ENCODE data around the gene CXorf49. TPM values are rescaled to one million over a fixed set of nuclear protein-coding genes. Genes with fewer than 3 reads are reported as not detected.

The CXorf49 gene
- not detected in 2 replicates for total RNA-seq

DNA sequence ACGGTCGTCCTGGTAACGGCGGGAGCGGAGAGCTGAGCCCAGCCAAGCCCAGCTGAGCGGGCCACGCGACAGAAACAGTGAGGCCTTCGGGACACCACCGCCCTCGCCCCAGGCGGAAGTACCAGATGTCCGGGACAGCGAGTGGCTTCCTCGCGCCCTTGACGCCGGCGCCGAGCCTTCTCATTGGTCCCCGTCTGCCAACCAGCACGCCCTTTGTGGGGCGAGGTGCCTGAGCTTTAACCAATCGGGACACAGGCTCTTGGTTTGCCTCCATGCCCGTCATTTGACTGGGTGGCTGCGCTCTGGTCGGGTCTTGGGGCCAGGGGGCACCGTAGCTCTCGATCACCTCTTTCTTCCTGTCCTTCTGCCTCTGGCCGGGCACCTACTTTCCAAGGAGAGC lies at the start of gene CXorf49:
TSS of gene CXorf49 (minus strand) at position 101 of the 400 bp plus-strand sequence. CDS start 134 bp downstream, outside the sequence.

GRCh38 chrX:71763049-71763448 lies 45.0 kb upstream of the CXorf49 start, which contains the start of gene CXorf49B:
TSS of gene CXorf49B (plus strand) at chrX:71763349. CDS start at chrX:71763424, 75 bp downstream.

DNA sequence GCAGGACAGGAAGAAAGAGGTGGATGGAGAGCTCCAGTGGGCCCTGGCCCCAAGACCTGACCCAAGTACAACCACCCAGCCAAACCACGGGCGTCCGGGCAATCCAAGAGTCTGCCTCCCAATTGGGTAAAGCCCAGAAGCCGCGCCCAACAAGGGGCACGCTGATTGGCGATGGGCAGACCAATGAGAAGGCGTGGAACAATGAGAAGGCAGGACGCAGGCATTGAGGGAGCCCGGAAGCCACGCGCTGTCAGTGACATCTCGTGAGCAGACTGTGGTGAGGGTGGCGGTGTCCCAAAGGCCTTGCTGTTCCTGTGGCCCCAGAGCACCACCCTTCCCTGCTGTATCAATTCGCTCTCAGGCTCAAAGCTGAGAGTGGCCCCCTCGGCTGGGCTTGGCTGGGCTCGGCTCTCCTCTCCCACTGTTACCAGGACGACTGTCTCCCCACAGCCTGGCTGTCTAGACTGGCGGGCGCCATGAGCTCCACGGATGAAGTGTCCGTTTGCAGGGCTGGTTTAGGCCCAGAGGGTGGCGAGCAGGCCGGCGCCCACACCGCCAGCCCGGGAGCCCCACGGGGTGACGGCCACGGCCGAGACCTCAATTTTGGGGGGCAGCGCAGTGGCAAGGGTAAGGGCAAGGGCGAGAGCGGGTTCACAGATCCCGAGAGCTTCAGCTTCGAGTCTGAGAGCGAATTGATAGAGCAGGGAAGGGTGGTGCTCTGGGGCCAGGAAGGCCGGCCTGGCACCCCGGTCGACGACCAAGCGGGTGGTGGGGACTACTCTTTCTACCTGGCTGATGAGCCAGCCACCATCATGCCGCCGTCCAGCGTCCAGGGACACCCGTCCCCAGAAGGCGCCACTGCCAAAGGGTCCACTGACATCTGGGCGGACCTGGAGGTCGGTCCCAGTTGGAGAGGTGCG lies 50.5 kb downstream of the CXorf49 start, which contains the start of gene LOC101059915:
TSS of gene LOC101059915 (plus strand) at position 219 of the 920 bp plus-strand sequence.

Other genes starting within 250 kb of the CXorf49 start
- 114 and 129 TPM in 2 replicates for gene OGT, start 185.2 kb downstream of the CXorf49 start, total RNA-seq
- gene GCNA, start 139.8 kb downstream of the CXorf49 start, total RNA-seq: 1.9 and 2.9 TPM in 2 replicates
- gene CXCR3, start 99.8 kb downstream of the CXorf49 start, total RNA-seq: not detected in 2 replicates
- gene CXorf49B, start 45.1 kb upstream of the CXorf49 start, total RNA-seq: not detected in 2 replicates
- gene NHSL2, start 192.6 kb upstream of the CXorf49 start, total RNA-seq: 1.4 and 1.5 TPM in 2 replicates